Non-pigmented ciliary epithelial cell (primary cell): ENCODE measurements around the gene CDH6.

Experiments used
- DNase-seq: peaks from one replicate; pipeline ENCODE4 v3.0.0-alpha.2; 2010; ENCODE audit warnings: low read depth

CDH6 gene

DNA sequence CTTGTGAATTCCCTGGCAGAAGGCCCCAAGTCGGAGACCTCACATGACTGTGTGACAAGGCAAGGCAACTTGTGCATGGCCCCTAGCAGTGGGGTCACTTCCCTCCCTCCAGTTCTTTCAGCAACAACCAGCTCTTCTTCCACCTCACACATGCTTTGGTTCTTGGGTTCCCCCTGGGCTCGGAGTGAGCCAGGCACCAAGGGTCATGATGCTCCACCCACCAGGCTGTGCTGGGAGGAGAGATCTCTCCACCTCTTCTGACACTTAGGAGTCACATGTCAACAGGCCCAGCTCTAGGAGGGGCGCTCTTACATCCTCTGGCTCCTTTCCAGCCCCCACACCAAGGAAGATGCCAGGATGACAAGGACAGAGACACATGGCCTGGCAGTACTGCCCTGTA is 56.7 kb downstream of the CDH6 start:
- DNase-seq: no peak

DNA sequence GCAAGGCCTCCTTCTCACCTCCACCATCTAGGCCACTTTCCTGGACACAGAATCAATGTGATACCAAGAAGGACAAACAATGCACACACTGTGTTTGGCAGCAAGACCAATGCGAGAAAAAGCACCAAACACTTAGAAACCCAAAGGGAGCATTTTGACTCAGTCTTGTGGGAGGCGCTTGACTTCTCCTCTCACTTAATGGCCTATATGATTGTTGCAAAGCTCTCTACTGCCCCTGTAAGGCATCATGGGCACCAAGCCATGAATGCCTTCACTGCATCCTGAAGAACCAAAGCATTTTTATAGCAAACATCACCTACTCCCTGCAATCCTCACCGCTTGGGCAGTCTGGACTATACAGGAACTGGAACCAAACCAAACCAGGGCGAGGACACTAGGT is 57.5 kb downstream of the CDH6 start:
- no peak for DNase-seq

DNA sequence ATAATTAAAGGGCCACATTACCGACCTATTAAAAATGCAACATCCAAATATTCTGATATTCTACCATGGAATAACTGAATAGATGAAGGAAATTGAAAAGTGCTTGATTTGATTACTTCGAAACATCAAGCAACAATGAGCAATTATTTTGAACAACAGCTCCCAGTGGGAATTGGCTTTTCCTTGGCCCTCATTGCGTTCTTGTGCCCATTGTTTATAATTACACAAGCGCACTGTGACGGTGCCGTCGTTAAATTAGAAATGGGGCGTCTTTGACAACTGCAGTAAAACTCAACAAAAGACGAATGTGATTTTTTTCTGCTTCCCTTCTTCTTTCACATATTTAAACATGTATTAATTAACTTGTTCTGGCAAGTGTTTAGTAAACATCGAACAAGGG is 61.6 kb downstream of the CDH6 start:
- no peak for DNase-seq

DNA sequence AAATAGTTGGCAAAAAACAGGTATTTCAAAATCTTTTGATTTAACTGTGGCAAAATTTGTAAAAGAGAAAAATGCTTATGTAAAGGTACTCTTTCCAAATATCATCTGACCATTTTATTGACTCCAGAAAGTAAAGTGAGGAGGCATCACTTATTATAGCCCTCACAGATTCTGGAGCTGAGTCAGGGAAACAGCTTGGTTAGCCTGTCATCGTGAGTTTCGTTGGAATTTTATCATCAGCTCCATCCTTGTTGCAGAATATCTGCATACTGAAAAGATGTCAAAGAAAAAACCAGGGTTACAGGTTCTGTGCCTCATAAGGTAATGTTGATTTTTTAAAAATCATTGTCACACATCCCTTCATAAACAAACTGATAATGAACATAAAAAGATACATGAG is 74.8 kb downstream of the CDH6 start:
- DNase-seq: no peak

DNA sequence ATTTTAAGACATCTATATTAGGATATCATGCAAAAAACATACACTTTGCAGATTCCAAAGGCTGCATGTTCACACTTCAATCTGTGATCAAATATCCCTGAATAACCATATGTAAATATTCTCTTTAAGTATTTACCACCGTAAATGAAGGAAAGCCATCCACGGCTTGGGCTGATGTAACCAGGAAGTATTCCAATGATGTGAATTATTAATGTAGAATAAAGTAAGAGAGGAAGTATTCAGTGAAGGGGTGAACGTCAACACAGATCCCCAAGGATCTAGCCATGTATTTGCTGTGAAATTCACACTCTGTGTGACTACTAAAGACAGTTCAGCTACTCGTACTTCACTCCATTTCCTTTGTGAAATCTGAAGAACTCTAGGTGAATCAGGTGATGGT is 75.2 kb downstream of the CDH6 start:
- DNase-seq: no peak

DNA sequence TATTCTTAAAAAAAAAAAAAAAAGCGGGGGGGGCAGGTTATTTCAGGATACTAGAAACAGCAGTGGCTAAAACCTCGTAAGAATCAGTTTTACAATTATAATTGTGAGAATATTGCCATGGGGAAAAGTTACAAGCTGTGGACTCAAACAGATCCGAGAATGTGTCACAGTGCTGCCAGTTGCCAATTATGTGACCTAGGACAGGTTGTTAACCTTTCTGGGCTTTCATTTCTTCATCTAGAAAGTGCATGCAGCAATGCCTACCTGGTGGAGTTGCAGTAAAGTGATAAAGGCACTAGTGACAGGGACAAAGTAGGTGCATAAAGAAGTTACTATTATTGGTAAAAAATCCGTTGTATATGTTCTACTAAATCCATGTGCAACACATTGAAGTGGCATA is 75.8 kb downstream of the CDH6 start:
- DNase-seq: no peak

DNA sequence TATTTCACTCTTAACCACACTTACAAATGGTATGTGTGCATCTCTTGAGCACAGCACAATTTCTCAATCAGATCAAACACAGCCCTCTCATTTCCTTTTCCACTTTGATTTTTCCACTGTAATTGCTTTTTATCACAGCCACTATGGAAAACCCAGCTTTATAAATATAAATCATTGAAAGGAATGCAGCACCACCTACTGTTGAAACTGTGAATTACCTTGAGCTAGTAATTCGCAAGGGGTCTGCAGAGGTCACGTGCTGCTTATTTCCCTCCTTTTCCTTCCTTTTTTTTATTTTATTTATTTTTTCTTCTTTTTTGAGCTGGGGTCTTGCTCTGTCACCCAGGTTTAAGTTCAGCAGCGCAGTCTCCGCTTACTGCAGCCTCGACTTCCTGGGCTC is 76.9 kb downstream of the CDH6 start:
- DNase-seq: no peak

DNA sequence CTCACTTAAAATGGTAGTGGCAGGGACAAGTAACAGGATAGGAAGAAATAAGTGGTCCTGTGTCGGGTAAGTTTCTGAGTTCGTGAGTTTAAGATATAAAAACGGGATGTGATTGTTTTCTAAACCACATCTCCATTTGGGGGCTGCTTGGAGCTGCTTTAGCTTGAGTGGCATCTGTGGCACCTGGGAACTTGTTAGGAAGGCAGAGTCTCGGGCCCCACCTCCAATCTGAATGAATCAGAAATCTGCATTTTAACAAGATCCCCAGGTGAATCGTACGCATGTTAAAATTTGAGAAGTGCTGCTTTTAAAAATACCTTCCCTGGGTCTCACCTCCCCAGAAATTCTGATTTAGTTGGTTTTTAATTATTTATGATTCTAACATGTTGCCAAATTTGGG is 78.1 kb downstream of the CDH6 start:
- no peak for DNase-seq

DNA sequence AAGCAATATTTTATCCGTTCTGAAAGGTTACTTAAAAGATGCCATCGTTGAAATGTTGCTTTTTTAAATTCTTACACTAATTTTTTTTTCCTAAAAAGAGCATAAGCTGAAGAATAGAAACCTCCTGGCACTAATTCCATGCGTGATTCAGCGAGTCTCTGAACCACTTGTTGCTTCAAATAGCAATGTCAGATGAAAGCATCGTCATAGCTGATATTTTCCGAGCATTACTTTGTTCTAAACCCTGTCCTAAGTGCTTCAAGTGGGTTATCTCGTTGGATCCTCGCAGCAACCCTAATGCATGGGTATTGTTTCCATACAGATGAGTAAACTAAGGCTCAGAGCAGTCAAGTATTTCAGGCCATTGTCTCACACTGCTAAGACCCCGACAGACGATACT is 79.7 kb downstream of the CDH6 start:
- DNase-seq: no peak

DNA sequence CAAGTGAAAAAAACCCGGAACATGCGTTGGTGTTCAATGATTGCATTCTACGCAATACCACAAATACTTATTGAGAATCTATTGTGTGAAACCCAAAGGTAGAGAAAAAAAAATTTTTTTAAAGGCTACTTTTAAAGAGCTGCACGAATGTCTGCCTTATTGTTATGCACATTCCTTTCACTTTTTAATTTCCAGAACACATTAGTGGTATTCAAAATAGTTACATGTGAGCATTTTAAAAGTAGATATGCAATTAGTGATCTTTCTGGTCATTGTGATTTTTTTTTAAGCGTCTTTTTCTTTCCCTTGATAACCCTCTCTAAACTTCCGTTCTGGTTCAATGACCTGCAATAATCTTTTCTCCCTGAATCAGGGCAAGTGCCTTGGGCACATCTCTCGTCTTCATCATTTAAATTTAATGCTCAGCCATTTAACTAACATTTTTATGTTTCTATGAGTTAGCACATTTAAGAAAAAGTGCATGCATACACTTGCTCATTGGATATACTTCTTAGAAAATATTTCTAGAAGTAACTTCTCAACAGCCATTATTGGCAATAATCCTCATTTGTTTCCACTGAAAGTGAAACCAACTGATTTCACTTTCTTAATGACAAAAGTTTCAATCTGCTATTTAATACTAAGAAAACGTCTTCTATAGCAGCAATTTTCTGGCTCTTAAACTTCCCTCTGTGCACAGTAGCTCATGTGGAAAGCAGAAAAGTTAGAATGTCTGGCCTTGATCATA is 80.3 kb downstream of the CDH6 start:
- DNase-seq: no peak

DNA sequence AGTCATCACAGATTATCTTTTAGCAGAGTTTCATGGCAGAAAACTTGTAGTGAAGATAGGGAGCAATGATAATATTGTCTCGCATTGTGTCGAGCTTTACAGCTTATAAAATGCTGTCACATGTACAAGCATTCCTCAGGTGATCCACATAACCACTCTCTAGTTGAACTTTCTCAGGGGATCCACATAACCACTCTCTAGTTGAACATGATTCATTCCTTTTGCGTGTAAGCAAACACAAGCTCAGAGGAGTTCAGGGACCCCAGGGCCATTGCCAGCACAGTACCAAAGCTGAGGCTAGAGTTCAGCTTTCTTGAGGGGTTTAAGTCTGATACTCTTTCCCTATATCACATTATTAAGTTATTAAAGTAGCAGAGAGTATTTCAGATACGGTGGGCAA is 86.7 kb downstream of the CDH6 start:
- DNase-seq: no peak

DNA sequence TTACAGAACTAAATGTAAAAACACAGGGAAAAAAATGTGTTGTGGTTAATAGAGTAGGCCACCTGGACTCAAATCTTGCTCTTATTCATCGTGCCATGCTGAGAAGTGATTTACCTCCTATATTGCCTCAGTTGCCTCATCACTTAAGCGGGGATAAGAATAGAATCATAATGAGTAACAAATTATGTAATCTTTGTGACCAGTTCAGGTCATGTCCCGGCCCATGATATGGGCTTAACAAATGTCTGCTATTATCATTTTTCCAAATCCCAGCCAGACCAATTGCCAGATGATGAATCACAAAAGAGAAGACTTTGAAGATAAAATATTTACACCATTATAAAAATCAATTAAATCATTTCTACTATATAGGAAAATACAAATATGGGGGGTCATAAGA is 89.8 kb downstream of the CDH6 start:
- DNase-seq: no peak

DNA sequence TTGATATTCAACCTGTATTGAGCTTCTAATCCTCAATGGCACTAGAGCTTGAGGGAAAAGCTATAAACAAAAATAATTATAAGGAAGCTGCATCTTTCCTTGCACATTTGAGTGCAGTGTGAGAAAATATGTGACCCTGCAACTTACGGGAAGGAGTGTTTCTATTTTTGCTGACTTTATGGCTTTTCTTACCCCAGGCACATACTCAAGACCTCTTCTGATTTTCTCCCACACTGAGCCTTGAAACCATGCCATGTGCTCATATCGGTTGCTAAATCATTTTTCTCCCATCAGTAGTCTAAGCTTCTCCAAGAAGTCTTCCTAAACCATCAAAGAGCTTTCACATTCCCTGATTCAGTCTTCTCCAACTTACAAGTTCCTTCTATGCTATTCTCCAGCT is 91.5 kb downstream of the CDH6 start:
- no peak for DNase-seq

DNA sequence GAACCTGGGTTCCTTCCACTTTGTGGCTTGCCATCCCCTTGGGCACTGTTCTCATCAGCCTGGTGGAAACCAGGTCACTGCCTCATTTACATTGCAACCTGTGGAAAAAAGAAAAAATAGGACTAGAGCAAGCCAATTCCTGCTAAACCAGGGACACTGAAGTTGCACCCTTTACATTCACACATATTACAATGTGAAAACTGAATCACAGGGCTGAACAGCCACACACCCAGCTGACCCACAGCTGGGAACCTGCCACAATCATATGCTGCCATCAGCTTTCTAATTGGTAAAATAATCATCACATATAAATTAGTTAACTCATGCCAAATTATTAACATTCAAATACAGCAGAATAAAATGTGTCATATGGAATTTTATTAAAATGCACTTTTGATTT is 94.5 kb downstream of the CDH6 start:
- DNase-seq: no peak

DNA sequence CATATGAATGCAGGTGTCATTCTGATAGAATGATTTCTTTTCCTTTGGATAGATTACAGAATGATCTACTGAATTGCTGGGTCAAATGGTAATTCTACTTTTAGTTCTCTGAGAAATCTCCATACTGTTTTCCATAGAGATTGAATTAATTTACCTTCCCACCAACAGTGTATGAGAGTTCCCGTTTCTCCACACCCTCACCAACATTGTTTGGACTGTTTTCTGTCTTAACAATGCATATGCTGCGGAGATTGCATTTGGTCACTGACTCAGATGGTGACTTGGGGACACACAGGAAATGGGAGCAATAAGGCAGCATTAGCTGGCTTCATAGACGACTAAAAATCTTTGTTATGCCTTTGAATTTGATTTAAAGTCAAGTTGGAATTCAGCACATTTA is 95.9 kb downstream of the CDH6 start:
- DNase-seq: no peak

DNA sequence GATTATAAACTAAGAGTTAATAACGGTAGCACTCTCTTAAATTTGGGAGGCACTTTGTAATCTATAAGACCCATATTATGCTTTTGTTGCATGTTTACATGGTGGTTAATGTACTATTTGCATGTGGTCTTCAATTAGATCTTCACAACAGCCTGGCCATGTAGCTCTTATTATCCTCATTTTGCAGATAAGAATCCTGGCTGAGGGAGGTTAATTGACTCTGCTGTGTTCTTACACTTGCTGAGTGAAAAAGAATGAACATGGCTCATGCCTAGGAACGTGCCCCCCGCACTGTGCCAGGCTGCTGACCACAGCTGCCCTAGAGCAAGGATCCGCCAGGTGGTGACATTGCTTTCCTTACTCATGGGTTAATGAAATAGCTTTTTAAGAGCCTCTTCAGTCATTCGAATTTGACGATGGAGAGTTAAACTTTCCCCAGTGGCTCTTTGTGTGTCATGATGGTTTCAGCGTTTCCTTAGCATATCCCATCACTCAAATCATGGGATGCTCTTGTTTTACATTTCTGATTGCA is 97.9 kb downstream of the CDH6 start:
- DNase-seq: no peak

DNA sequence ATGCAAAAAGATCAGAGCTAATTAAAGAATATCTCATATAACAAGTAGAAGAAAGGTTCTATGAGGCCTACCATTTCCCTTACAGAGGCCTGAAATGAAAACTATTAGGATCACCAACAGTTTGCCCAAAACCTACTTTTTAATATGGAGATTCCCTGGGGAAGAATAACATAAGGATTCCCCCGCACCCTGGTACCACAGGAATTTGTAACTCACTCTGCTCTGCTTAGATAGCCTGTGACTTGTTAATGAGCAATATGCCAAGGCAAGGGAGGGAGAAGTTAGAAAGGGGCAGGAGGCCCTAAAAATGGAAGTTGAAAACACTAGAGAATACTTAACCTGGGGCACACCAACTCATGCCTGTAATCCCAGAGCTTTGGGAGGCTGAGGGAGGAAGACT is 107.0 kb downstream of the CDH6 start:
- DNase-seq: no peak

DNA sequence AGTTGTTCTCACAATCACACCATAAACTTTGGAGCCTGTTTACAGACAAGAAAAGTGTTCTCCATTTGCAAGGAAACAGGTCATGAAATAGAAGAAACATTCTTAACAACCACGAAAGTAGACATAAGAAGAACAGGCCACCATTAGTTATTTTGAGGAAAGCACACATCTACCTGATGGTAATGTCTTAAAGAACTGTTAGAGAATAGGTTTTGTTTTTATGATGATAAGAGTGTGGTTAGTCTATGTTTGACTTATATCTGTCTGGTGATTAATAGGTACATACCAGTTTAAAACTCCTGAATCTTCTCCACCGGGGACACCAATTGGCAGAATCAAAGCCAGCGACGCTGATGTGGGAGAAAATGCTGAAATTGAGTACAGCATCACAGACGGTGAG is 108.3 kb downstream of the CDH6 start:
- no peak for DNase-seq

DNA sequence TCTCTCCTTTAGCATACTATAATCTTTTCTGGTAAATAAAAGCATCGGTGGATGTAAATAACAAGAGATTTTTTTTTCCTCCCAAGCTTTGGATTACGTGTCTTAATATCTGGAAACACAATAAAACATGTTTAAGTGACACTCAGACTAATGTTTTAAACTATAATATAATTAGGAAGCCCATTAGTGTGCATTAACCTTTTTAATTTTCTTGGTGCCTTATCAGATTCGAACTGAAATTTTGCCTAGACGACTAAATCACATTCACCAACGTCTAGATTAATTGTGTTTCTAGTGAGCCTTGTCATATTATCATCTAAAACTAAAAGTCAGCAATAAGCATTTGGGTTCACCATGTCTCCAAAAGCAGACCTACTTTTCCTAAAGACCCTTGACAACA is 110.2 kb downstream of the CDH6 start:
- no peak for DNase-seq

DNA sequence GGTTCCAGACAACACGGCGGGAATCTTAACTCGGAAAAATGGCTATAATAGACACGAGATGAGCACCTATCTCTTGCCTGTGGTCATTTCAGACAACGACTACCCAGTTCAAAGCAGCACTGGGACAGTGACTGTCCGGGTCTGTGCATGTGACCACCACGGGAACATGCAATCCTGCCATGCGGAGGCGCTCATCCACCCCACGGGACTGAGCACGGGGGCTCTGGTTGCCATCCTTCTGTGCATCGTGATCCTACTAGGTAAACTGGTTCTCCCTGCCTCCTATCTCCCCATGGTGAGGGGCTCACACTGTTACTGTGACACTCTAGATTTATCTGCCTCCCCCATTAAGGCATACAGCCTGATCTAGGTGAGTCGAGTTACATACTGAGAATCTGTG is 124.2 kb downstream of the CDH6 start:
- no peak for DNase-seq

DNA sequence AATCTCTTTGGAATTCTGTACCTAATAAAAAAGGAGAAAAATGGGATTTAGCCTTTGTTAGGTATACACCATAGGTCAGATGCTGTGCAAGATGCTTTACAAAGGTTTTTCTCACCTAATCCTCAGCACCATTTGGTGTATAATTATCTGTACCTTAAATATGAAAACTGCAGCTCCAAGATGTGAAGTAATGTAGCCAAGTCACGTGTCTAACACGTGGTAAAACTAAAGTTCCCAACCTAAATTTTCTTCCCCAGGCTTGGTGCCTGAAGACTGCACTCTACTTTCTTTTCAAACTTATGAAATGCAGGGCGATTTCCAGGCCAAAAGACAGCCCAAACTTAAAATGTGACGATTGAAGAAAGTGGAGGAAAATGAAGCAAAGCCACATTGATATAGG is 125.8 kb downstream of the CDH6 start:
- DNase-seq: no peak

DNA sequence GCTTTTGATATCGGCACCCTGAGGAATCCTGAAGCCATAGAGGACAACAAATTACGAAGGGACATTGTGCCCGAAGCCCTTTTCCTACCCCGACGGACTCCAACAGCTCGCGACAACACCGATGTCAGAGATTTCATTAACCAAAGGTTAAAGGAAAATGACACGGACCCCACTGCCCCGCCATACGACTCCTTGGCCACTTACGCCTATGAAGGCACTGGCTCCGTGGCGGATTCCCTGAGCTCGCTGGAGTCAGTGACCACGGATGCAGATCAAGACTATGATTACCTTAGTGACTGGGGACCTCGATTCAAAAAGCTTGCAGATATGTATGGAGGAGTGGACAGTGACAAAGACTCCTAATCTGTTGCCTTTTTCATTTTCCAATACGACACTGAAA is 129.5 kb downstream of the CDH6 start:
- no peak for DNase-seq

DNA sequence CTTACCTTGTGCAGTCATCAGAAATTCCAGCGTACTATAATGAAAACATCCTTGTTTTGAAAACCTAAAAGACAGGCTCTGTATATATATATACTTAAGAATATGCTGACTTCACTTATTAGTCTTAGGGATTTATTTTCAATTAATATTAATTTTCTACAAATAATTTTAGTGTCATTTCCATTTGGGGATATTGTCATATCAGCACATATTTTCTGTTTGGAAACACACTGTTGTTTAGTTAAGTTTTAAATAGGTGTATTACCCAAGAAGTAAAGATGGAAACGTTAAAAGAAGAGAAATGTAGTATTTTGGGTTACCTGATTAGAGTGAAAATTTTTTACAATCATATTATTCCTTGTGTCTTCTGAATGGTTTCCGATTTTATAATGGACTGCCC is 131.4 kb downstream of the CDH6 start:
- no peak for DNase-seq

DNA sequence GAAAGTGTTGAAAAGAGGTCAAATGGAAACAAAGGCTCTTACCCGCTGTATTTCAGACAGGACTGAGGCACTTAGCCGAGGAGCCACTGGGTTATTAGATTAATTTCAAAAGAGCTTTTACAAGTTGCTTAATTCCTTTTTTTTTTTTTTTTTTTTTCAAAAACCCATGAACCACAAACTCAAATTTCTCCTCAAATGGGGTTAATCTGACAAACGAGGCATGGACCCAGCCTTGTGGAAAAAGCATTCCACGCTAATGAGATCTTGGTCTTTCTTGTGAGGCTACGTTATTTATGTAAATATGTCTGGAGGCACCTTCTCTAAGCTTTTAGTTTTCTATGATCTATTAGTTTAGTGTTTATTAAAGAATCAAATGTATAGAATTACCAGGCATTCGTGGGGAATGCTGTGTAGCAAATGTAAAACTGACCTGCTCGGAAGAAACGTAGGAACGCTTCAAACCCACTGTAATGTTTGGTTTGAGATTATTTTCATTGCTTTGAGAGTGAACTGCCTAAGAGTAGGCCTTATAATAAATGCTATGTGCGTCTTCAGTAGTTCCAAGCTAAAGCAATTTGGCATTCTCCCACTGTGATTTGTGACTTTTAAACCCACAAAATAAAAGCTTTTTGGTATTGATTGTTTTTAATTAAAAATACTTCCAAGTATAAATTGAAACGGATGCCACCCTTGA is 134.7 kb downstream of the CDH6 start:
- DNase-seq: no peak
